ENCODE measurements around the gene ARL14EP.

ARL14EP gene

GRCh38 chr11:30328681-30329080 is 5.8 kb downstream of the ARL14EP start:
- DNase-seq (ENCODE audit: low read depth) = no peak

DNA sequence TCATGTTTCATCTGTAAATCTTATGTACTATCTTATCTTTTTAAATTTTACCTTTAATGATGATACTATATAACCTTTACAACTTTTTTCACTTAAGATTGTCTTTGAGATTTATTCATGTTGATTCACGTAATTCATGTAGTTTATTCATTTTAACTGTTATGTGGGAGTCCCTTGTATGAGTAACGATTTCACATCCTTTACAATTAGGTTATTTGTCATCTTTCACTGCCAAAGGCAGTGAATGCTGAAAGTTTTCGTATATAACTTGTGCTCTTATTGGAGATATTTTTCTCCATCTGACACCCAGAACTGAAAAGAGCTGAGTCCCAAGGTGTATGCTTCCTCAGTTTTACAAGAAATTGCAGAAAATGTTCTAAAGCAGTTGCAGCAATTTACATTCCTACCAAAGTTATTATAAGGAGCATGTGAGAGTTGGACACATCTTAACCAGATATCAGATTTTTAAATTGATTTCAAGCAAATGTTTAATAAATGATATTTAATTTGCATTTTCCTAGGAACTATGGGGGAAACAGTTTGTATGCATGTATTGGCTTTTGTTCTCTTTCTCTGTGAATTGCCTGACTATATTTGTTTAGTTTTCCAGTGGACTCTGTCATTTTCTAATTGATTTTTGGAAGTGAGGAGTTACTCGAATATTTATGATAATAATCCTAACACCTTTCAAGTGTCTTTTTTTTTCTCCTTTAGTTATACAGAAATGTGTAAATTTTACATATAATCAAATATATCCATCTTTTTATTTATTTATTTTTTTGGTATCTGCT is 6.4 kb downstream of the ARL14EP start:
- DNase-seq (ENCODE audit: low read depth) = no peak

DNA sequence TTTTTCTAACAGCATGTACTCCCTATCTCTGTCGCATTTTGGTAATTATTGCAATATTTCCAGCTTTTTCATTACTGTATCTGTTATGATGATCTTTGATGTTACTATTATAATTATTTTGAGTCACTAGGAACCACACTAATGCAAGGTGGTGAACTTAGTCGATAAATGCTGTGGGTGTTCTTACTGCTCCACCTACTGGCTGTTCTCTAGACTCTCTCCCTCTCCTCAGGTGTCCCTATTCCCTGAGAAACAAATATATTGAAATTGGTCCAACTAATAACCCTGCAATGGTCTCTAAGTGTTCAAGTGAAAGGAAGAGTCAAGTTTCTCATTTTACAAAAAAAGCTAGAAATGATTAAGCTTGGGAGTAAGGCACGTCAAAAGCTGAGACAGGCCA is 10.5 kb downstream of the ARL14EP start:
- DNase-seq (ENCODE audit: low read depth) = no peak

DNA sequence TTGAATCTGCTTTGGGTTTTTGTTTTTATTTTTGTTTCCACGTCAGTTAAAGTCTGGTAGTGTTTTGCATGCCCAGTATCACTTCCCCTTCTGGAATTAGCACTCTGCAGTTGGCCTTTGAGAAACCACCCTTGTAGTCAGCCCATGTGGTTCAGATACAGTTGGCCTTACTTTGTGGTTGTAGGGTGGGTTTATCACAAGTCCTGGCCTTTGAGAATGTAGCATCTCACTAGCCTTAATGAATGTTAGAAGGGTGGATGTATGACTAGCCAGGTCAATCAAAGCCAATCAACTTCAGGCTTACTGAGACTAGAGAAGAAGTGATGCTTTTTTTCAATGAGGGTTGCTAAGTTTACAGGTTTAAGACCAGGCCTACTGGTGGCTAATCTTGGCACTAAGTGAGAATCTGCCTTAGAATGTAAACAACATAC is 19.8 kb downstream of the ARL14EP start:
- no peak for DNase-seq (ENCODE audit: low read depth)

DNA sequence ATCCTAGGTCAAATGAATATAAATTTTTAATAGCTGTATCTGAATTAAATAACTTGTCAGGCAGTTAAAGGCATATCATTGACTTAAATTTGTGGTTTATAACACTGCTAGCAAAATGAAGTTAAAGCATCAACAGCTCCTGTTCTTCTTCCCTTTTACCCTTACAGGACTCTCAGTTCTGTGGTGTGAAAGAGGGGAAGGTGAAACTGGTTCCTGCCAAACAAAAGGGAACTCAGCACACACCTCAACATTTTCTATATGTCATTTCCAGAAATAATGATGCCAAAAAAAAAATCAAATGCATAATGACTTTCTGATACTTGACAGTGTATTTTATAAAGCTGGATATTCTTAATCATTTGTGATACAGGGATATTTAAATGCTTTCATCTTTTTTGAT is 21.2 kb downstream of the ARL14EP start:
- DNase-seq (ENCODE audit: low read depth) = no peak

GRCh38 chr11:30345644-30346043 is 22.7 kb downstream of the ARL14EP start:
- no peak for DNase-seq (ENCODE audit: low read depth)

DNA sequence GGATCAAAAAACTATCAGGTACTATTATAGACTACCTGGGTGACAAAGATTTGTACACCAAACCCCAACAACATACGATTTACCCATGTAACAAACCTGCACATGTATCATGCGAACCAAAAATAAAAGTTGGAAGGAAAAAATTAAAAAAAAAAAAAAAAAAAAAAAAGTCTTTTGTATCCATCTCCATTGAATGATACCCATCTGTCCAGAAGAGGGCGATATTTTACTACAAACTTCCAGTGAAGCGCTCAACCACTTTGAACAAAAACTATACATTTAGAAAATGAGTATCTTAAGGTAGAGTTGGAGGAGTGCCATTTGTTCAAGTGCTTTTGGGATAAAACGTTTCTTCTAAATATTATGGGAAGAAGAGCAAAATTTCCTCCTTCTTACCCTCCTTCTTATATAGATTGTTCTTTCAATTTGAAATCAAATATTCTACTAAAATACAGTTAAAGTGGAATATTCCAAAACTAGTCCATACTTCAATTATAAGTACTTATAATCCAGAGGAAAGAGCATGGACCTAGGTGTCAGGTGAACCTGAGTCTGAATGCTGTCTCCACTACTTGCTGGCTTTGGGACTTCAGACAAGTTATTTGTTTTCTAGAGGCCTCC is 23.3 kb downstream of the ARL14EP start:
- DNase-seq (ENCODE audit: low read depth) = no peak

DNA sequence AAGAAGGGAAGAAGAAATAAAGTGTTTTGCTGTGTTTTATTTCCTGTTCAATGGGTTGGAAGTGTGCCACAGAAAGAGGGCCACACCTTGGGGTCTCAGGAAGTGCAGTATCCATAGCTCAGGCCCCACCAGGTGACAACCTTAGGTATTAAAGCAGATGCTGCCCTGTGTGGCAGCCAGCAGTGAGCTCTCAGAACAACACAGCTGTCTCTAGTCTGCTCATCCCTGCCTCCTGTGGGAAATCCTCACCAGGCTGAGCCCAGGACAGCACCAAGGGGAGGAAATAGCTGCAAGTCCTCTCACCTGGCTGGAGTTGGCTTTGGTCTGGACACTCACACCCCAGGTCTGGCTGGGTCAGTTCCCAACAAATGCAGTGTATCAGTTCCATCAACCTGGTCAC is 25.1 kb downstream of the ARL14EP start:
- no peak for DNase-seq (ENCODE audit: low read depth)

- DNase-seq (ENCODE audit: low read depth) = no peak
Measured at GRCh38 chr11:30349885-30350284, 27.0 kb downstream of the ARL14EP start.

DNA sequence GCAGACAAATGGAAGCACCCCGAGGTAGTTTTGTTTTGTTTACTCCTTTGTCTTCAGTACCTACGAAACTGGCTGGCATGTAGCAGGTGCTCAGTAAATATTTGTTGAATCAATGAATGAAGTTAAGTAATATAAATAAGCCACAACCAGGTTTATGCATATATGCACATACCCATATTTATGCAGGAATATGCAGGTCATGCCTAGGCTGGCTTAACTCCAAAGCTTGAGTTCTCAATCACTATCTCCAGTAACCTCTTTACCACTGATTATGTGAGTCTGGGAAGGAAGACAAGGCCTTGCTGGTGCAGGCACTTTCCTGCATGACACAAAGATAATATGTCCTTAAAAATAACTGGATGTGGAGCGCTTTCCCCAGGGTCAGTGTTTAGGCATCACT is 27.5 kb downstream of the ARL14EP start:
- DNase-seq (ENCODE audit: low read depth) = no peak

GRCh38 chr11:30351061-30351460 is 28.2 kb downstream of the ARL14EP start:
- DNase-seq (ENCODE audit: low read depth) = no peak

DNA sequence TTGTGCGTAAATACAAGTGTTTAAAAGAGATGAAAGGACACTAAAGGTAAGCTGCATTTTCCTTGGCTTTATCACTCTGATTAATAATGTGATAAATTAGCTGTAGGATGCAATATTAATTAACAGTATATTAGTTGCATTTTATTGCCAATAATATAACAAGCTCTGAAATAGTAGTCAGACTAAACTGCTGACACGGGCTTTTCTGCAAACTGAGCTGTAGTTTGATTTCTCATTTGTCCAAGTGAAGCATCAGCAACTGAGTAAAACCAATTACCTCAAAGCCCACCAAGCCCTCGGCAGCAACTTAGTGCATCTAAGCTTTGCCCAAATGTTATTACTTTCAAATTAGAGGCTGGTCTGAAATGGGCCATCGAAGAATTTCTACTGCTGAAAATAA is 33.5 kb downstream of the ARL14EP start:
- no peak for DNase-seq (ENCODE audit: low read depth)

DNA sequence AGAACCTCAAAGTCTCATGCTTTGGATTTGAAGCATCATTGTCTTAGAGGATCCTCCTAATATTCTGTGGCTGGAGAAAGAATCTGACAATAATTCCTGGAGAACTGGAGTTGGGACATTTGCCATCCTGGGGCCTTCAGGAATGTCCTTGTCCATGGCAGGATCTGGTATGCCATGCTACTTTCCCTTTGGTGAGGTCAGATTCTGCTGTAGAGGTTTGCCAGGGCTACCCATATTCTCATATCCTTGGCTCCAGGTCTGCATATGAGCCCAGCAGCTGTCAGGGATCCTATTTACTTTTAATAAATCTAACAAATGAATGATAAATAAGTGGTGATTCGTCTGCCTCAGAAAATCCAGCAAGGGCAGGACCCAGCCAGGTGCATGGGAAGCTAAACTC is 35.0 kb downstream of the ARL14EP start:
- DNase-seq (ENCODE audit: low read depth) = no peak

DNA sequence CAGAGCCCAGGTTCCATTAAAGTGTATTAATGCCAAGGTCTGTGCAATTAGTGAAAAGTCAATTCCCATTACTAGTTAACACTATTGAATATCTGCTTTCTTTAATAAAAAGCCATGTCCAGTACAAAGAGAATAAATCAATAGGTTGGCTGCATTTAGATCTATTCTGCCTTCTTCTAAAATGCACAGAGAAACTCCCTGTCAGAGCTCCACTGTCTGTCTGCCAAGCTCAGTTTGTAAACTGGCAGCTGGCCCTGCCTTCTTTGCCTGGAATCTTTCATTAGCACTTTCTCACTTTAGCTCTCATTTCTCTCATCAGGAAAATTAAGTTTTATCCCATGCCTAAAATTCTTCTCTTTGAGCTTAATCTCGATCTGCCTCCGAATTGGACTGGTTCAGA is 35.6 kb downstream of the ARL14EP start:
- no peak for DNase-seq (ENCODE audit: low read depth)

- no peak for DNase-seq (ENCODE audit: low read depth)
Measured at GRCh38 chr11:30360741-30361140, 37.8 kb downstream of the ARL14EP start.

DNA sequence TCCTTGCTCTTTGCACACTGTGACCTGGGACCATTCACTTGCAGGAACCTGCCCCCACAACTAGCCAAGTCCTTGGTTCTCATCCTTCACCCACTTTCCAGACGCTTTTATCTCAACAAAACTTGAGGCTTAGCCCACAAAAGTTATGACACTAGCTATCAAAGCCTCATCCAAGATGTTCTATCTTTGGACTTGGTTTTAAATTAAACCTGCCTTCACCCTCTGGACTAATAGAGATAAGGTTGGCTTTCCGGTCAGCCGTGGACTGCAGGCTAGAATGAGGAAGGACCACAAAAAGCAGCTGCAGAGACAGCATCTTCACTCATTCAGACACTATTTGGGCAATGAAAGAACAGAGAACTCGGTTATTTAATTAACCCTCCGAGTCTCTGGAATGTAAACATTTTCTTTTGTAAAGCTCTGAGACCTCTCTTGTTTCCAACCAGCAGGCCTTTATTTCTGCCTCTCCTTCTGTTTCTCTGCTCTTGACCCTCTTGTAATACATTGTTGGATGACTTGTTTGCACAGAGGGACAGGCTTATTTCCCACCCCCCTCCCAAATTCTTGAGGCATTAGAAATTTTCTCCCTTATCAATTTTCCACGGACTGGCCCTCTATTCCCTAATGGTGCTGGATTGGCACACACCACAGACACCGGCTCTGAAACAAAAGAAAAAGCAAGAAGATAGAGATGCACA is 41.4 kb downstream of the ARL14EP start:
- DNase-seq (ENCODE audit: low read depth) = no peak

GRCh38 chr11:30364837-30365482 is 42.1 kb downstream of the ARL14EP start:
- no peak for DNase-seq (ENCODE audit: low read depth)

GRCh38 chr11:30365793-30366517 is 43.1 kb downstream of the ARL14EP start:
- DNase-seq (ENCODE audit: low read depth) = no peak

DNA sequence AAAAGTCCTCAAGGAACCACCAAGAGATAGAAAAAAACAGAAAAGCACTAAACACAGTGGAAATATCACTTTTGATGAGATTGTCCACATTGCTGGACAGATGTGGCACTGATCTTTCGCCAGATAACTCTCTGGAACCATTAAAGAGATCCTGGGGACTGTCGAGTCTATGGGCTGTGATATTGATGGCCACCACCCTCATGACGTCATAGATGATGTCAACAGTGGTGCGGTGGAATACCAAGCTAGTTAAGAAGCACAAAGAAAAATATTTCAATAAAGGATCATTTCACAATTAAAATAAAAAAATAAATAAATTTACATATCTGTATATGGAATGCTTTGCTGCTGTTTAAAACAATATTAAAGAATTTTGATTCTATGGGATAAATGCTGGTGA is 45.5 kb downstream of the ARL14EP start:
- no peak for DNase-seq (ENCODE audit: low read depth)

DNA sequence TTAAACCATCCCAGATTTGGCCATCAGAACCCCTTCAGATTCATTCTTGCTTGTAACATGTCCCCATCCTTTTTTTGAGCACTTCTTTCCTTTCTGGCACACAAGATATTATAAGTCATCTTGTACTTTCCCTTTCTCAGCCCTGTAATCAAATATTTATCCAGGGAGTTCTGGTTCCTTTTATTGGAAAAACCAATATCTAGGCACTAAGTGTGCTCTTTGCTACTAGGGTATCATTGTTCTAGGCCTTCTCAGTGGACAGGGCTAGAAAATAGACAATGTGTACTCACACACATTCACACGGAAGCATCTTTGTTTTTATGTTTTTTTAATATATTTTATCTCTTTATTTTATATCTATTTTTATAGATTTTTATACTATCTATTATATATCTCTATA is 47.3 kb downstream of the ARL14EP start:
- DNase-seq (ENCODE audit: low read depth) = no peak

- no peak for DNase-seq (ENCODE audit: low read depth)
Measured at GRCh38 chr11:30377347-30377746, 54.4 kb downstream of the ARL14EP start.

GRCh38 chr11:30380846-30381245 is 57.9 kb downstream of the ARL14EP start:
- no peak for DNase-seq (ENCODE audit: low read depth)
